ENCODE measurements around the gene SEM1. TPM values are rescaled to one million over a fixed set of nuclear protein-coding genes. Genes with fewer than 3 reads are reported as not detected.
"Not testable (repeated sequence)": the region's sequence is repeated elsewhere in the genome, so short reads cannot be mapped to it uniquely, and the experiment has no call there.

SEM1 gene
- 10 to 100 TPM; 18.6 to 66.0 (median 20.9) TPM for total RNA-seq

DNA sequence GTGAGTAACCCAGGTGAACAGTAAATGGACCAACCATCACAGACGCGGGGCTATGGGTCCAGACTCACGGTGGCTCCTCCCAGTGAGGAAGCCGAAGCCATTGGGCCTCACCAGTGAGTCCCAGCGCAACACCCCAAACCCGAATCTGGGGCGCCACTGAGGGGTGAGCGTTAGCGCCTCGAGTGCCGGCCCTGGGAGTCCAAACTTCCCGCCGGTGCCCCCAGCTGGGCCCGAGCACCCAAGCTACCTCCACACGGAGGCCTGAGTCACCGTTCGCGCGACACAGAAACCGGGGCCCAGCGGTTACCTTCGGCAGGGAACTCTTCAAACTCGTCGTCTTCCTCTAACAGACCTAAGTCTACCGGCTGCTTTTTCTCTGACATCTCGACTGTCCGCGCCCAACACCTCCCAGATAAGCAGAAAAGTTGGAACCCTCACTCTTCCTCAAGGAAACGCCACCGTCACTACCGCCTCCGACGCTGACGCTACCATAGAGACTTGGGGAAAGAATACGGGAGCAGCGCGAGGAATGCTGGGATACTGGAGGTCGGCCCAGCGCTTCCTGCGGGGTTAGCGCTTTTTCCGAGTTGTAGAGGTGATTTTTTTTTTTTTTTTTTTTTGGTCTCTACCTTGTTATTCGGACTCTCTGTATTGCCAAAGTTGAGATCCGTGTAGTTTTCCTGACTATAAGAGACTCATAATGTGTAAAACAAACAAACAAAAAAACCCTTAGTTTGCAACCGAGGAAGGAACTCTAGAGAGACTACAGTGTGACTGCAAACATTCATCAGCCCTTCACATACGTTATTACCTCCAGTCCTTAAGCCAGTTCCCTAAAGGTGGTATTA is at the start of gene SEM1:
SEM1 (minus strand) TSS at position 466 of the 848 bp plus-strand sequence; CDS start at position 383, 83 bp downstream.
- Histone ChIP-seq H3K36me3 (no peaks in the 10 kb centered on the region), H3K27me3 (peaks cover 0 to 5% (median 0%) of the 10 kb centered on the region in 3 donors), H3K4me3 (peak within 1 kb of the TSS; percentile 78 to 95 (median 82)), H3K27ac (peak within 1 kb of the TSS; percentile 90 to 94 (median 92)), H3K4me1 (peaks cover 14 to 27% of the 10 kb centered on the region in 2 donors), H3K9me3 (no peaks in the 10 kb centered on the region)
- ATAC-seq (peak; percentile 99 to 100), DNase-seq (peak; percentile 76 to 80)
- intact Hi-C loops (cut with DNase I; ENCODE audit: low total_unique reads) = loop anchor here (5.0 kb wide), 1 partner anchor 387 kb away; the partner anchor contains the start of gene SLC25A13
- in situ Hi-C loops (cut with MboI; ENCODE audit: low sequenced_read_pairs in 4 of 4) = no loop called here
- TF ChIP-seq, protein P1, sequence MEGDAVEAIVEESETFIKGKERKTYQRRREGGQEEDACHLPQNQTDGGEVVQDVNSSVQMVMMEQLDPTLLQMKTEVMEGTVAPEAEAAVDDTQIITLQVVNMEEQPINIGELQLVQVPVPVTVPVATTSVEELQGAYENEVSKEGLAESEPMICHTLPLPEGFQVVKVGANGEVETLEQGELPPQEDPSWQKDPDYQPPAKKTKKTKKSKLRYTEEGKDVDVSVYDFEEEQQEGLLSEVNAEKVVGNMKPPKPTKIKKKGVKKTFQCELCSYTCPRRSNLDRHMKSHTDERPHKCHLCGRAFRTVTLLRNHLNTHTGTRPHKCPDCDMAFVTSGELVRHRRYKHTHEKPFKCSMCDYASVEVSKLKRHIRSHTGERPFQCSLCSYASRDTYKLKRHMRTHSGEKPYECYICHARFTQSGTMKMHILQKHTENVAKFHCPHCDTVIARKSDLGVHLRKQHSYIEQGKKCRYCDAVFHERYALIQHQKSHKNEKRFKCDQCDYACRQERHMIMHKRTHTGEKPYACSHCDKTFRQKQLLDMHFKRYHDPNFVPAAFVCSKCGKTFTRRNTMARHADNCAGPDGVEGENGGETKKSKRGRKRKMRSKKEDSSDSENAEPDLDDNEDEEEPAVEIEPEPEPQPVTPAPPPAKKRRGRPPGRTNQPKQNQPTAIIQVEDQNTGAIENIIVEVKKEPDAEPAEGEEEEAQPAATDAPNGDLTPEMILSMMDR (IDR thresholded peaks at IDR 0.05 in 4 of 5, conservative IDR thresholded peaks at IDR 0.05 in 1 of 5) = no peak
- peak in 1 of 2 donors; percentile 68 for TF ChIP-seq POLR2A (IDR thresholded peaks at IDR 0.05)

DNA sequence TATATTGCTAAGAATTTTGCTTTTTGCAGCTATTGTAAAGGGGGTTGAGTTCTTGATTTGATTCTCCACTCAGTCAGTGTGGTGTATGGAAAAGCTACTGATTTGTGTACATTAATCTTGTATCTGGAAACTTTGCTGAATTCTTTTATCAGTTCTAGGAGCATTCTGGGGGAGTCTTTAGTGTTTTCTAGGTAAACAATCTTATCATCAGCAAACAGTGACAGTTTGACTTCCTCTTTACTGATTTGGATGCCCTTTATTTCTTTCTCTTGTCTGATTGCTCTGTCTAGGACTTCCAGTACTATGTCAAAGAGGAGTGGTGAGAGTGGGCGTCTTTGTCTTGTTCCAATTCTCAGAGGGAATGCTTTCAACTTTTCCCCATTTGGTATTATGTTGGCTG is 48.2 kb upstream of the SEM1 start:
- DNase-seq; H3K4me1 ChIP-seq; ATAC-seq; H3K27me3 ChIP-seq; H3K4me3 ChIP-seq; intact Hi-C loops (cut with DNase I; ENCODE audit: low total_unique reads); H3K36me3 ChIP-seq; H3K27ac ChIP-seq; in situ Hi-C loops (cut with MboI; ENCODE audit: low sequenced_read_pairs in 4 of 4); H3K9me3 ChIP-seq: not testable (repeated sequence)

DNA sequence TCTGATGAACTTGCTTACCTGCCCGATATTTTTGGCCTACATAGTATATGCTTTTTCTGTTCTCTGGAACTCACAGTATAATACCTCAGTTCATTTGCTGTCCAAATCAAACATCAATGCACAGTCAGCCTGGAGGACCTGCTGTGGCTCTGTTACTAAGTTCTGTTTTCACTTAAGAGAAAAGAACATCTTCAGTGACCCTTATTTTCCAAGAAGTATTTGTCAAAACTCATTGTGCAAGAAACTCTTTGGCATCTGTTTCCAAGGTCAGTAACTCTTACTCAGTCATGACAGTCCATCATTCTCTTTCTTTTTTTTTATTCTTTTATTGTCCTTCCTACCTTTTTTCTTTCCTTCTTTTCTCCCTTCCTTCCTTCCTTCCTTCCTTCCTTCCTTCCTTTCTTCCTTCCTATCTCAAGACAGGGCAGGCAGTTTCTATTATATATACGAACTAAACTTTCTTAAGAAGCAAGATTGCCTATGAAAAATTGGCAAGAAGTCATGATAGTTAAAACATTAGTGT is 37.8 kb upstream of the SEM1 start:
- H3K4me3 ChIP-seq = no peak overlapping the region
- in situ Hi-C loops (cut with MboI; ENCODE audit: low sequenced_read_pairs in 4 of 4) = no loop called here
- ATAC-seq (no peak), DNase-seq (no peak)
- TF ChIP-seq, protein P1 (IDR thresholded peaks at IDR 0.05 in 4 of 5, conservative IDR thresholded peaks at IDR 0.05 in 1 of 5) = no peak
- no peak for TF ChIP-seq POLR2A (IDR thresholded peaks at IDR 0.05)
- H3K27me3 ChIP-seq = no peaks in the 10 kb centered on the region
- no peaks in the 10 kb centered on the region for H3K4me1 ChIP-seq
- no peak overlapping the region for H3K27ac ChIP-seq
- H3K9me3 ChIP-seq = no peaks in the 10 kb centered on the region
- intact Hi-C loops (cut with DNase I; ENCODE audit: low total_unique reads) = no loop called here
- H3K36me3 ChIP-seq = no peaks in the 10 kb centered on the region

DNA sequence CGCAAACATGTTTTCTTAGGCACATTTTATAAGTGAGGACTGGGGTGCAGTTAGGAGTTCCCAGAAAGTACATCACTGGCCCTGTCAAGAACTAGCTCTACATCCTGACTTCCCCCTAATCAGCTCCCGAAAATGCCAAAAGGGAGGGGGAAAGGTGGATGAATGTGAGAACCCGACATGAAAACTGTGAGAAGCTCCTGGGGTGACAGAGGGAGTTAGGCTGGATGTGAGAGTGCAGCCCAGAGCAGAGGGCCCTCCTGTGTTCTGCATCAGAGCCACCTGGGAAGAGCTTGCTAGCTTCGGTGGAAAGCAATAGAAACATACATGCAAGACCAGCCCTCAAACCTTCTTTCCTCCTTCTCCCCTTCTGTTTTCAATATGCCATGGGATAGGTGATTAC is 30.5 kb upstream of the SEM1 start:
- no peaks in the 10 kb centered on the region for H3K4me1 ChIP-seq
- ATAC-seq (no peak), DNase-seq (no peak)
- H3K4me3 ChIP-seq = no peak overlapping the region
- peaks cover 0 to 4% (median 0%) of the 10 kb centered on the region in 3 donors for H3K27me3 ChIP-seq
- no peak overlapping the region for H3K27ac ChIP-seq
- no peaks in the 10 kb centered on the region for H3K36me3 ChIP-seq
- in situ Hi-C loops (cut with MboI; ENCODE audit: low sequenced_read_pairs in 4 of 4) = no loop called here
- intact Hi-C loops (cut with DNase I; ENCODE audit: low total_unique reads) = no loop called here
- H3K9me3 ChIP-seq = no peaks in the 10 kb centered on the region
- TF ChIP-seq, protein P1 (IDR thresholded peaks at IDR 0.05 in 4 of 5, conservative IDR thresholded peaks at IDR 0.05 in 1 of 5) = no peak

DNA sequence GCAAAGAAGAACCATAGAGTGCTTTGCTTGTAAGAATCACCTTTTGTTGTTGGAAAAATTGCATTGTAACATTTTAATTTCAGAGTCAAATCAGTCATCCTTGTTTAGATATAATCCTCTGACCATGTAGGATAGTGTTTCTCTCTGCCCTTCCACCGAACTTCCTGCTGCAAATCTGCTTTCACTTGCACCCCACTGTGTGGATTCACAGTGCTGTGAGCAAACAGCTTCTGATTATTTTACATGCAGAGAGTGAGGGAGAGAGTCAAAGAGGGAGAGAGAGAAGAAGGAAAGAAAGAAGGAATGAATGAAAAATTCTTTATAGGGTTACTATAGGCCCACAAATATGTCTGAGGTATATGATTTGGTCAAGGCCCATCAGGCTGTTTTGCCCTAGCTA is 30.0 kb upstream of the SEM1 start:
- Histone ChIP-seq H3K4me1 (no peaks in the 10 kb centered on the region), H3K9me3 (no peaks in the 10 kb centered on the region), H3K27me3 (peaks cover 0 to 4% (median 0%) of the 10 kb centered on the region in 3 donors), H3K27ac (no peak overlapping the region), H3K36me3 (no peaks in the 10 kb centered on the region), H3K4me3 (no peak overlapping the region)
- in situ Hi-C loops (cut with MboI; ENCODE audit: low sequenced_read_pairs in 4 of 4) = no loop called here
- intact Hi-C loops (cut with DNase I; ENCODE audit: low total_unique reads) = no loop called here
- ATAC-seq (no peak), DNase-seq (no peak)
- TF ChIP-seq POLR2A (IDR thresholded peaks at IDR 0.05) = no peak
- TF ChIP-seq, protein P1 (IDR thresholded peaks at IDR 0.05 in 4 of 5, conservative IDR thresholded peaks at IDR 0.05 in 1 of 5) = no peak
